Mesenchymal stem cell (in vitro differentiated cells and primary cell): ENCODE results near the gene SCAPER.

Source experiments
- DNase-seq: peaks from one replicate; pipeline ENCODE4 v3.0.0-alpha.2; 2013
- H2AFZ ChIP-seq: one replicate; pipeline ENCODE4 v1.6.1; 2013; ENCODE audit warnings: low read depth, mild to moderate bottlenecking, control low read depth, inconsistent platforms, low read length, moderate library complexity
- H2AK5ac ChIP-seq: 2 replicates; pipeline ENCODE4 v1.6.1; 2013; ENCODE audit warnings: low read length, moderate library complexity, mild to moderate bottlenecking, inconsistent platforms; ENCODE audit not compliant: severe bottlenecking
- H2BK120ac ChIP-seq: one replicate; pipeline ENCODE4 v1.6.1; 2013; ENCODE audit warnings: low read depth, mild to moderate bottlenecking, inconsistent platforms, low read length, moderate library complexity
- H2BK12ac ChIP-seq, 2 experiments: one replicate each; pipeline ENCODE4 v1.6.1; 2013; ENCODE audit warnings: inconsistent platforms in 2 of 2, low read length in 2 of 2, mild to moderate bottlenecking in 2 of 2, moderate library complexity in 2 of 2, control low read depth in 1 of 2
- H2BK15ac ChIP-seq: one replicate; pipeline ENCODE4 v1.6.1; 2013; ENCODE audit warnings: mild to moderate bottlenecking, low read depth, inconsistent platforms; ENCODE audit not compliant: poor library complexity, severe bottlenecking
- H2BK5ac ChIP-seq: 2 replicates; pipeline ENCODE4 v1.6.1; 2013; ENCODE audit warnings: low read depth, mild to moderate bottlenecking, low read length, control low read depth, inconsistent platforms; ENCODE audit not compliant: poor library complexity, severe bottlenecking
- H3K14ac ChIP-seq, 2 experiments: one replicate each; pipeline ENCODE4 v1.6.1; 2013; ENCODE audit warnings: inconsistent platforms in 2 of 2, low read length in 2 of 2, control low read depth in 1 of 2, mild to moderate bottlenecking in 1 of 2, moderate library complexity in 1 of 2
- H3K18ac ChIP-seq, 2 experiments: one replicate each; pipeline ENCODE4 v1.6.1; 2013; ENCODE audit warnings: inconsistent platforms in 2 of 2, low read length in 2 of 2, control low read depth in 1 of 2, low read depth in 1 of 2, mild to moderate bottlenecking in 1 of 2
- H3K23ac ChIP-seq, 2 experiments: one replicate each; pipeline ENCODE4 v1.6.1; 2013; ENCODE audit warnings: inconsistent platforms in 2 of 2, low read length in 2 of 2, mild to moderate bottlenecking in 2 of 2, moderate library complexity in 2 of 2, control low read depth in 1 of 2
- H3K27ac ChIP-seq: 2 replicates; pipeline ENCODE4 v1.5.1; 2013; ENCODE audit warnings: mild to moderate bottlenecking, moderate library complexity, low read length, control low read depth, inconsistent platforms; ENCODE audit not compliant: poor library complexity, severe bottlenecking
- H3K27me3 ChIP-seq, 2 experiments: 2 replicates each; pipeline versions ENCODE4 v1.6.1 to v1.7.0; 2013; ENCODE audit warnings: low read length in 2 of 2, mild to moderate bottlenecking in 2 of 2, moderate library complexity in 2 of 2, control low read depth in 1 of 2, inconsistent platforms in 1 of 2; ENCODE audit not compliant: control insufficient read depth in 1 of 2, insufficient read depth in 1 of 2
- H3K36me3 ChIP-seq, 2 experiments: 2 replicates each; pipeline versions ENCODE4 v1.6.1 to v1.7.0; 2013; ENCODE audit warnings: low read length in 2 of 2, control low read depth in 1 of 2, inconsistent platforms in 1 of 2, low read depth in 1 of 2, mild to moderate bottlenecking in 1 of 2; ENCODE audit not compliant: insufficient read depth in 2 of 2, control insufficient read depth in 1 of 2
- H3K4ac ChIP-seq, 2 experiments: one replicate each; pipeline ENCODE4 v1.6.1; 2013; ENCODE audit warnings: inconsistent platforms in 2 of 2, low read length in 2 of 2, mild to moderate bottlenecking in 2 of 2, moderate library complexity in 2 of 2, control low read depth in 1 of 2, low read depth in 1 of 2
- H3K4me1 ChIP-seq: 2 replicates; pipeline ENCODE4 v1.6.1; 2013; ENCODE audit warnings: low read depth, low read length, control low read depth; ENCODE audit not compliant: control insufficient read depth, insufficient read depth
- H3K4me2 ChIP-seq: 2 replicates; pipeline ENCODE4 v1.6.1; 2013; ENCODE audit warnings: low read length, mild to moderate bottlenecking, inconsistent platforms; ENCODE audit not compliant: poor library complexity, severe bottlenecking
- H3K4me3 ChIP-seq, 2 experiments: 2 replicates each; pipeline versions ENCODE4 v1.5.1 to v1.7.0; 2013; ENCODE audit warnings: low read length in 2 of 2, mild to moderate bottlenecking in 2 of 2, control low read depth in 1 of 2, low read depth in 1 of 2; ENCODE audit not compliant: insufficient read depth in 1 of 2
- H3K79me1 ChIP-seq: replicated peaks from 2 replicates; pipeline ENCODE4 v1.6.1; 2013; ENCODE audit warnings: mild to moderate bottlenecking, control low read depth, low read length, inconsistent platforms; ENCODE audit not compliant: poor library complexity, severe bottlenecking
- H3K9ac ChIP-seq: 2 replicates; pipeline ENCODE4 v1.7.0; 2013; ENCODE audit warnings: mild to moderate bottlenecking, low read length, moderate library complexity
- H3K9me3 ChIP-seq: 2 replicates; pipeline ENCODE4 v1.7.0; 2013; ENCODE audit warnings: mild to moderate bottlenecking, low read length; ENCODE audit not compliant: control insufficient read depth
- H4K8ac ChIP-seq: one replicate; pipeline ENCODE4 v1.6.1; 2013; ENCODE audit warnings: inconsistent platforms, mild to moderate bottlenecking, low read length, moderate library complexity
- H4K91ac ChIP-seq: one replicate; pipeline ENCODE4 v1.6.1; 2013; ENCODE audit warnings: mild to moderate bottlenecking, low read length, inconsistent platforms
- WGBS: methylation state at CpG from one replicate; pipeline ENCODE4 v1.1.7; 2013; ENCODE audit warnings: mixed read lengths; 5-methylcytosine and 5-hydroxymethylcytosine counted together

The SCAPER gene

GRCh38 chr15:76678766-76679165, 226.4 kb downstream of the SCAPER start:
- Histone ChIP-seq H4K91ac (no peak overlapping the region), H3K4me1 (no peaks in the 10 kb centered on the region), H3K18ac (no peak overlapping the region), H3K9me3 (peaks cover 1% of the 10 kb centered on the region), H3K4ac (no peak overlapping the region), H2AK5ac (no peak overlapping the region), H3K4me3 (no peak overlapping the region), H2BK5ac (no peak overlapping the region), H2BK15ac (no peak overlapping the region), H3K36me3 (peaks cover 0 to 6% of the 10 kb centered on the region in 2 experiments), H3K23ac (no peak overlapping the region), H3K4me2 (no peak overlapping the region), H4K8ac (no peak overlapping the region), H3K79me1 (peaks cover 2% of the 10 kb centered on the region), H2AFZ (no peak overlapping the region), H3K9ac (no peak overlapping the region), H2BK12ac (no peak overlapping the region), H2BK120ac (no peak overlapping the region), H3K27me3 (no peaks in the 10 kb centered on the region), H3K14ac (no peak overlapping the region), H3K27ac (no peak overlapping the region)
- no peak for DNase-seq
- no CpG with 5 or more reads among the region's 1 CpG for WGBS

- H3K9me3 ChIP-seq: no peaks in the 10 kb centered on the region
- H2BK15ac ChIP-seq: no peak overlapping the region
- no peak overlapping the region for H2BK12ac ChIP-seq
- H3K4me1 ChIP-seq: no peaks in the 10 kb centered on the region
- no peaks in the 10 kb centered on the region for H3K27me3 ChIP-seq
- no peak overlapping the region for H2AFZ ChIP-seq
- H3K23ac ChIP-seq: no peak overlapping the region
- no peak overlapping the region for H3K9ac ChIP-seq
- H3K36me3 ChIP-seq: no peaks in the 10 kb centered on the region
- H3K4ac ChIP-seq: no peak overlapping the region
- no peak overlapping the region for H2BK120ac ChIP-seq
- H3K27ac ChIP-seq: no peak overlapping the region
- H2AK5ac ChIP-seq: no peak overlapping the region
- peak; percentile 14 for DNase-seq
- WGBS: no CpG with 5 or more reads among the region's 2 CpGs
- no peak overlapping the region for H3K4me3 ChIP-seq
- no peak overlapping the region for H3K18ac ChIP-seq
- H4K8ac ChIP-seq: no peak overlapping the region
- H3K79me1 ChIP-seq: no peaks in the 10 kb centered on the region
- H3K14ac ChIP-seq: no peak overlapping the region
- no peak overlapping the region for H3K4me2 ChIP-seq
- no peak overlapping the region for H2BK5ac ChIP-seq
- H4K91ac ChIP-seq: no peak overlapping the region
These were observed 230.3 kb downstream of the SCAPER start for GRCh38 chr15:76674883-76675282.

- no peak overlapping the region for H2AK5ac ChIP-seq
- no peak overlapping the region for H3K9ac ChIP-seq
- peaks cover 0 to 4% of the 10 kb centered on the region in 2 experiments for H3K36me3 ChIP-seq
- no peak for DNase-seq
- H3K4ac ChIP-seq: no peak overlapping the region
- no peak overlapping the region for H2BK120ac ChIP-seq
- no peak overlapping the region for H4K91ac ChIP-seq
- no peak overlapping the region for H3K4me3 ChIP-seq
- no peak overlapping the region for H3K4me2 ChIP-seq
- no peaks in the 10 kb centered on the region for H3K4me1 ChIP-seq
- no peak overlapping the region for H2AFZ ChIP-seq
- no peaks in the 10 kb centered on the region for H3K27me3 ChIP-seq
- 94% methylated on average over 2 of the region's 4 CpGs for WGBS
- no peak overlapping the region for H3K23ac ChIP-seq
- H3K79me1 ChIP-seq: no peaks in the 10 kb centered on the region
- no peak overlapping the region for H2BK5ac ChIP-seq
- no peak overlapping the region for H2BK15ac ChIP-seq
- no peak overlapping the region for H3K18ac ChIP-seq
- H4K8ac ChIP-seq: no peak overlapping the region
- no peaks in the 10 kb centered on the region for H3K9me3 ChIP-seq
- H3K27ac ChIP-seq: no peak overlapping the region
- H2BK12ac ChIP-seq: no peak overlapping the region
- H3K14ac ChIP-seq: no peak overlapping the region
These were observed 235.5 kb downstream of the SCAPER start for GRCh38 chr15:76669521-76670207.

- Histone ChIP-seq H3K27me3 (no peaks in the 10 kb centered on the region), H3K79me1 (no peaks in the 10 kb centered on the region), H3K4me3 (no peak overlapping the region), H3K36me3 (peaks cover 0 to 6% of the 10 kb centered on the region in 2 experiments), H3K14ac (no peak overlapping the region), H2BK15ac (no peak overlapping the region), H3K4ac (no peak overlapping the region), H3K23ac (no peak overlapping the region), H2AK5ac (no peak overlapping the region), H2BK12ac (no peak overlapping the region), H3K27ac (no peak overlapping the region), H4K91ac (no peak overlapping the region), H2AFZ (no peak overlapping the region), H2BK120ac (no peak overlapping the region), H3K18ac (no peak overlapping the region), H4K8ac (no peak overlapping the region), H3K4me1 (no peaks in the 10 kb centered on the region), H3K9ac (no peak overlapping the region), H2BK5ac (no peak overlapping the region), H3K4me2 (no peak overlapping the region), H3K9me3 (no peaks in the 10 kb centered on the region)
- DNase-seq: no peak
- WGBS: no CpG with 5 or more reads among the region's 2 CpGs
These were observed 236.2 kb downstream of the SCAPER start for GRCh38 chr15:76668900-76669299.
